Stimulated activated CD8-positive, alpha-beta memory T cell treated with anti-CD3 and anti-CD28 coated beads, Interleukin-12 subunit alpha, Interleukin-12 subunit beta, amount 100 ng/mL, for 24 hours (primary cell): ENCODE results near the gene TXLNA.

Experiments
- DNase-seq: peaks from one replicate; pipeline ENCODE4 v3.0.0-alpha.2; 2020; ENCODE audit errors: extremely low read depth

Gene TXLNA

DNA sequence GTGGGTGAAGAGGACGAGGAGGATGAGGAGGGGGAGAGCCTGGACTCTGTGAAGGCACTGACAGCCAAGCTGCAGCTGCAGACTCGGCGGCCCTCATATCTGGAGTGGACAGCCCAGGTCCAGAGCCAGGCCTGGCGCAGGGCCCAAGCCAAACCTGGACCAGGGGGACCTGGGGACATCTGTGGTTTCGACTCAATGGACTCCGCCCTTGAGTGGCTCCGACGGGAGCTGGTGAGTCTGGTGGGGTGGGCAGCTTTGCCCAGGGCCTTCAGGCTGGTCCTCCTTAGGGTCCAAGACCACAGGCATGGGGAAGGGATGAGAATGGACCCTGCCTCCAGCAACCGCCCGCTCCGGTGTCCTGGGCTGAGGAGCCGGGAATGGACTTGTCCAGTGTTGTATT, 68.0 kb downstream of the TXLNA start:
- no peak for DNase-seq
